GM12891 (cell line): ENCODE measurements around the gene SEMA4C.

ENCODE experiments used
- PAX5 ChIP-seq: IDR thresholded peaks from 2 replicates; pipeline ENCODE4 v1.6.1; 2011; ENCODE audit warnings: low read length, moderate library complexity, mild to moderate bottlenecking; ENCODE audit not compliant: insufficient read depth, severe bottlenecking
- POLR2A ChIP-seq: IDR thresholded peaks from 2 replicates; pipeline ENCODE4 v1.6.1; 2011; ENCODE audit warnings: low read depth, low read length, control low read depth
- POLR2AphosphoS5 ChIP-seq: IDR thresholded peaks from 2 replicates; pipeline ENCODE4 v1.6.1; 2011; ENCODE audit warnings: low read depth, low read length, control low read depth
- POU2F2 ChIP-seq: IDR thresholded peaks from 2 replicates; pipeline ENCODE4 v1.6.1; 2011; ENCODE audit warnings: low read depth, mild to moderate bottlenecking, control low read depth, low read length, moderate library complexity
- SPI1 ChIP-seq: IDR thresholded peaks from 2 replicates; pipeline ENCODE4 v1.6.1; 2011; ENCODE audit warnings: low read depth, low read length, control low read depth
- TAF1 ChIP-seq: IDR thresholded peaks from 2 replicates; pipeline ENCODE4 v1.6.1; 2011; ENCODE audit warnings: low read depth, low read length, control low read depth

- TF ChIP-seq POLR2A (no peak), POLR2AphosphoS5 (no peak), SPI1 (no peak), TAF1 (no peak), POU2F2 (no peak), PAX5 (no peak)
These were observed 43.2 kb upstream of the SEMA4C start for GRCh38 chr2:96913117-96913397.
